ENCODE data around the gene ERC2.

ERC2 gene

DNA sequence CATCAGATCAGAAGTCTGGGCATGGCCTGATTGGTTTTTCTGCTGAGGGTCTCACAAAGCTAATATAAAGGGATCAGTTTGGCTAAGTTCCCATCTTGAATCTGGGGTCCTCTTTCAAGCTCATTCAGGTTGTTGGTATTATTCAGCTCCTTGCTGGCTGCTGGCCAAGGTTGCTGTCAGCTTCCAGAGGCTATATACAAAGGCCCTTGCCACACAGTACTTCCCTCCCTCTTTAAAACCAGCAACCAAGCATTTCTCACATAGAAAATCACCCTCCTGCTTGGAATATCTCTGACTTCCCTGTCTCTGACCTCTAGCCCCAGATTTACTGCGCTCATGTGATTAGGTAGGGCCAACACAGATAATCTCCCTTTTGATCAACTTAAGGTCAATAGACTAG lies 442.9 kb downstream of the ERC2 start:
- TF ChIP-seq, protein P1, sequence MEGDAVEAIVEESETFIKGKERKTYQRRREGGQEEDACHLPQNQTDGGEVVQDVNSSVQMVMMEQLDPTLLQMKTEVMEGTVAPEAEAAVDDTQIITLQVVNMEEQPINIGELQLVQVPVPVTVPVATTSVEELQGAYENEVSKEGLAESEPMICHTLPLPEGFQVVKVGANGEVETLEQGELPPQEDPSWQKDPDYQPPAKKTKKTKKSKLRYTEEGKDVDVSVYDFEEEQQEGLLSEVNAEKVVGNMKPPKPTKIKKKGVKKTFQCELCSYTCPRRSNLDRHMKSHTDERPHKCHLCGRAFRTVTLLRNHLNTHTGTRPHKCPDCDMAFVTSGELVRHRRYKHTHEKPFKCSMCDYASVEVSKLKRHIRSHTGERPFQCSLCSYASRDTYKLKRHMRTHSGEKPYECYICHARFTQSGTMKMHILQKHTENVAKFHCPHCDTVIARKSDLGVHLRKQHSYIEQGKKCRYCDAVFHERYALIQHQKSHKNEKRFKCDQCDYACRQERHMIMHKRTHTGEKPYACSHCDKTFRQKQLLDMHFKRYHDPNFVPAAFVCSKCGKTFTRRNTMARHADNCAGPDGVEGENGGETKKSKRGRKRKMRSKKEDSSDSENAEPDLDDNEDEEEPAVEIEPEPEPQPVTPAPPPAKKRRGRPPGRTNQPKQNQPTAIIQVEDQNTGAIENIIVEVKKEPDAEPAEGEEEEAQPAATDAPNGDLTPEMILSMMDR (IDR thresholded peaks at IDR 0.05), result no peak

DNA sequence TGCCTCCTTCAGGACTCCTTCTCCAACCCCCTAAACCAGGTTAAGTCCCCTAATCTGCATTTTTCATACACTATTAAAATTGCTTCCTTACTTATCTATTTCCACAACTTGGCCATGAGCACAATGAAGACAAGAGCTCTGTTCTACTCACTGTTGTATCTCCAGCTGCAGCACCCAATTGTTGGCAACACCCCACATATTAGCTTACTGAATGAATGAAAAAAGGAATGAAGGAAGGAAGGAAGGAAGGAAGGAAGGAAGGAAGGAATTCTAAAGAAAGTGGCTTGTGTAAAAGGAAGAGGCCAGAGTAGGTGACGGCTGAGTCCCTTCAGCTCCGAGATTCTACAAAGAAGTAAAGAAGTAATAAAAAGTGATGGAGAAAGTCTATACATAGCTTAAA lies 444.7 kb downstream of the ERC2 start:
- TF ChIP-seq, protein P1 (IDR thresholded peaks at IDR 0.05), result no peak

DNA sequence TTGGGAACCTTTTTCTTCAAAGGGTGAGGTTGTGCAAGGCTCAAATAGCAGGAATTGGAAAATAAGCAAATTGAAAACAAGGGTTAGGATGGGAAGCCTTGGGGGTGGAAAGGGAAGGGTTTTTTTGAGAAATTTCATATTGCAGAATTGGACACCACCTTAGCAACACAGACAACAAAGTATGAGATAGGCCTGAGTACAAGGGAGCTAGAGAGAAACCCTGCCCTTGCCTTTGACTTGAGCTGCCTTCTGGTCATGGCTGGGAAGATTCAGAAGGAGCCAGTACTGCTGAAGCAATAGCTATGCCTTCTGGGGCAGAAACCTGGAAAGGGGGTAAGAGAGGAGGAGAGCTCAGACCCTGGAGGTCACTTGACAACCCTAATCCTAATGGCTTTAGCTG lies 445.6 kb downstream of the ERC2 start:
- TF ChIP-seq, protein P1 (IDR thresholded peaks at IDR 0.05), result no peak

DNA sequence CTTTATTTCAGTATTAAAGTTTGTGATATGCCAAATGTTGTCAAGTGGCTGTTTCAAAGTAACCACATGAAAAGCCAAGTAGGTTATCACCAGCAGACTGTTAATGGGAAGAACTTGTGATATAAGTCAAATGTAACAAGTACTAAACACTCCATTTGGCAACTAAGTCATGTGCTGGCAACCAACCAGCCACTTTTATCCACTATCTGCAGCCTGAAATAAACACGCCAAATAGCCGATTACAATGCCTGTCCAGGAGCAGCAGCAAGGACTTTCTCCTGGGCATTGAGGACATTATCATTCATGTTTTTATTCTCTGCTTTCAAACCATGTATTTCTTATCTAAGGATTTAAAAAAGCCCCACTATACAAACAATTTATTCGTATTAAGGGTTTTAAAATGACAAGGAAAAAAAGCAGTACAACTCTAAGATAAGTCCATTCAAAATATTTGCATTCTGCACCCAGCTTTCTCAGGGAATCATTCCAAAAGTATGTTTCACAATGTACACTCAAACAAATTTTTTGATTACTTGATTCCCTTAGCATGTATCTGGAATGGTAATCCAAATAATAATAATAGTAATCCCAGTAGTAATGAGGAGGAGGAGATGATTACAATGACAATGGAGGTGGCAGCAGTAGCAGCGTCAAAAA lies 448.6 kb downstream of the ERC2 start:
- TF ChIP-seq, protein P1 (IDR thresholded peaks at IDR 0.05), result no peak

DNA sequence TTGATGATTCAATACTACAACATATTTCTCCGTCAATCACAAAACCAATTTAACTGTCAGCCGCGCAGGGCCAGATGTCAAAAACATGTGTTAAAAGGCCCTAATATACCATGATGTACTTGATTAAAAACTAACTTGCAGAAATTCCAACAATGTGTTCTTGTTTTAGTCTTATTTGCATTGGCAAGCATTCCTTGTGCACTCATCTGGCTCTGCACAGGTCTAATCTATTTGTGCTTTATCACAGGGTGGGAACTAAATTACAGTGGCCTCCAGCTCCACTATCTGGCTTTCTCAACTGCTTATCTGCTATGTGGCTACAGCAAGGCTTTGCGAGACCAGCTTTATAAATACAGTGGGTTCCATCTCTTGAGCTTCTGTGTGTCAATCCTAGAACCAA lies 455.5 kb downstream of the ERC2 start:
- TF ChIP-seq, protein P1 (IDR thresholded peaks at IDR 0.05), result no peak

DNA sequence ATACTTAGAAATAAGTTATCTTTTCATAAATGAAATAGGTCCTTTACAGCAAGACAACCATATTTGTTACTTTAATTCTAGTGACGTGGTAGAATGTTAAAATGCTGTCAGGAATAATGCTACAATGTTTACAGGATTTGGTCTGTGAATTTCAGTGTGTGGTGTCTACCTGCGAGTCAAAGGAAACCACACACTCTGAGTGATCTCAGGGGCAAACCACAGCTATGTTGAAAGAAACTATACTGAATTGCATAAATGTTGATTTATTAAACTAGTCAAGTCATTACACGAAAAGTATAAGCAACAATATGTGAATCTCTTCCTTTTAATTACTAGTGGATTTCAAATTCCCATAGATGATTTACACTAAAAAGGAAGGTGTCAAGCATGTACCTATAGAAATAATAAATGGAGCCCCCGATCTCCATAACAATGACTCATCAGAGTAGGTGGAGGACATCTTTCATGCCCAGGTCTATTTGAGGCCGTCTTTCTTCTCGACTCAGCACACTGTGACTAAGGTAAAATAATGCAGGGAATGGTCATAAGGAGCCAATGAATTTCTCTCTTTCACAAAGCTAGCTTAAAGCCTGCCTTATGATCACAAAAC lies 463.0 kb downstream of the ERC2 start:
- TF ChIP-seq, protein P1 (IDR thresholded peaks at IDR 0.05), result no peak

DNA sequence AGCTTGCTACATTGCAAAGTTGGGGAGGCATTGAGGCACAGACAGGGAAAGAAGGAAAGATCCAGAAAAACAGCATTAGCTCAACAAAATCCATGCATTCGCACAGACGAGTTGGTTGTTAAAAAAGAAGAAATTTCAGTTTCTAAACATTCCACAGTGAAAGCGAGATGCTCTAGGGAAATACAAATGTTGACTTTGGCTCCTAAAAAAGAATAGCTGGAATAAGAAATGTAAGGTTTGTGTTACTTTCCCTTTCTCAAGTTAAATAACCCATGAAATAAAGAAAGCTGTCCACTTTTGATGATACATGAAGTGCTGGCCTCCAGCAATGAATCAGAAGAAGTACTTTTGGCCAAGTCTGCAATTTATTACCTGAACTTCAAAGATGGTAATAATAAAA lies 465.1 kb downstream of the ERC2 start:
- TF ChIP-seq, protein P1 (IDR thresholded peaks at IDR 0.05), result no peak
